Measurements from ENCODE around the gene TTLL11.

TTLL11 gene

DNA sequence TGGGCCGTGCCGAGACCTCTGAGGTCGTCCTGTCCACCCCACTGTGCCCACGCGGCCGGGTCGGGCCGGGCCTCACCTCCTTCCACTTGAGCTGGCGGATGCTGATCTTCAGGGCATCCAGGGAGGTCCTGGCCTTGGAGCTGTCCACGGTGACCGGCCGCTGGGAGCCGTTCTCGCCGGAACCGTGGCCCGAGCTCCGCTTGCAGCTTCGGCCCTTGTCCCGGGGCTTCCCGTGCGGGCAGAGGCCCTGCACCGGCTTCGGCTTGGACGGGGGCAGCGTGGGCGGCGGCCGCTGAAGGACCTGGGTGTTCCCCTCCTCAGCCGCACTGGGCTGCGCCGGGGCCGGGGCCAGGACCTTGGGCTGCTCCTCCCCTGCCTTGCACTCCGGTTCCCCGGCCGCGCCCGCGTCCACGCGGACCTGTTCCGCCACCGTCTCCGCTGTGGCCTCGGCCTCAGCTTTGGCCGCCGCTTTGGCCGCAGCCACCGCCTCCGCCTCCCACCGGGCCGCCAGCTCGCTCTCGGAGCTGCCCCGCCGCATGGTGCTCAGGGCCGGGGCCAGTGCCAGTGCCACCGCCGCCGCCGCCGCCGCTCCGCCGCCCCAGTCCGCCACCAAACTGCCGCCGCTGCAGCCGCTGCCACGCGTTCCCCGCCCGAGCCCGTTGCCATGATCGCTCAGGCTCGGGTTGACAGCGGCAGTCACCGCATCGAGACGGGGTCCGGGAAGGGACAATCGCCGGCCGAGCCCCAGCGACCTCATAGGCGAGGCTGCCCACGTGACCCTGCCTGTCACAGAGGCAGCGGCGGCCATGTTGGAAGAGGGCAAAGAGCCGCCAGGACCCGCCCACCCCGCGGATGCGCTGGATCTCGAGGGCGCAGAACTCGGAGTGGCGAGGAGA is at the start of gene TTLL11:
TSS of gene TTLL11 (minus strand) at position 698 of the 896 bp plus-strand sequence. CDS start at position 538, 160 bp downstream.
- ATAC-seq, result peak; percentile 93
- no peak for TF ChIP-seq ZC3H10 (CRISPR knock-in tag; IDR thresholded peaks at IDR 0.05)
- TF ChIP-seq BACH2 (CRISPR knock-in tag; IDR thresholded peaks at IDR 0.05; ENCODE audit: borderline replicate concordance), result no peak
- TF ChIP-seq, protein P1, sequence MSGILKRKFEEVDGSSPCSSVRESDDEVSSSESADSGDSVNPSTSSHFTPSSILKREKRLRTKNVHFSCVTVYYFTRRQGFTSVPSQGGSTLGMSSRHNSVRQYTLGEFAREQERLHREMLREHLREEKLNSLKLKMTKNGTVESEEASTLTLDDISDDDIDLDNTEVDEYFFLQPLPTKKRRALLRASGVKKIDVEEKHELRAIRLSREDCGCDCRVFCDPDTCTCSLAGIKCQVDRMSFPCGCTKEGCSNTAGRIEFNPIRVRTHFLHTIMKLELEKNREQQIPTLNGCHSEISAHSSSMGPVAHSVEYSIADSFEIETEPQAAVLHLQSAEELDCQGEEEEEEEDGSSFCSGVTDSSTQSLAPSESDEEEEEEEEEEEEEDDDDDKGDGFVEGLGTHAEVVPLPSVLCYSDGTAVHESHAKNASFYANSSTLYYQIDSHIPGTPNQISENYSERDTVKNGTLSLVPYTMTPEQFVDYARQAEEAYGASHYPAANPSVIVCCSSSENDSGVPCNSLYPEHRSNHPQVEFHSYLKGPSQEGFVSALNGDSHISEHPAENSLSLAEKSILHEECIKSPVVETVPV (CRISPR knock-in tag; IDR thresholded peaks at IDR 0.05), result no peak
- no peak for TF ChIP-seq ZFP3 (CRISPR knock-in tag; IDR thresholded peaks at IDR 0.05)
- no peak for TF ChIP-seq CSDC2 (CRISPR knock-in tag; IDR thresholded peaks at IDR 0.05)
- no peak for TF ChIP-seq TCF4 (CRISPR knock-in tag; IDR thresholded peaks at IDR 0.05; ENCODE audit: borderline replicate concordance)
- TF ChIP-seq ZFP30 (CRISPR knock-in tag; IDR thresholded peaks at IDR 0.05), result no peak
- TF ChIP-seq PATZ1 (CRISPR knock-in tag; IDR thresholded peaks at IDR 0.05; ENCODE audit: borderline replicate concordance), result no peak
- no peak for TF ChIP-seq RARB (CRISPR knock-in tag; IDR thresholded peaks at IDR 0.05)
- TF ChIP-seq ISL1 (CRISPR knock-in tag; IDR thresholded peaks at IDR 0.05), result no peak

DNA sequence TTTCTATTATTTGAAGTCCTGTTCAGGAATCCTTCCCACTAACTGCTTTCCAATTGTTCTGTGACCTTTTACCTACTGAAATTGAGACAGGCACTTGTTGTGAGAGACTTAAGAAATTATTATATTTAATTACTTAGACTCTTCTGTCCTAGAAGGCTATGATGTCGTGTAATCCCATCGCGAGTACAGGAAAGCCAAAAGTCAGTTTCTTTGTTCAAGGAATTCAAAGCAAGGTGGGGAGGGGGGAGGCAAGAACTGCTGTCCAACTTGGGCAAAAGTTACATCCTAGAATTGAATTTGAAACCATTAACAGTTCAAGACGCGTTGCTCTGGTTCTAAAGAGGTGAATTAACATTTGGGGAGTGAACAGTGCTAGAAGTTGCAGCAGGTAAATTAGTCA is 48.6 kb upstream of the TTLL11 start:
- no peak for ATAC-seq
- TF ChIP-seq ZNF8 (CRISPR knock-in tag; IDR thresholded peaks at IDR 0.05), result no peak
- no peak for TF ChIP-seq POU6F1 (CRISPR knock-in tag; IDR thresholded peaks at IDR 0.05; ENCODE audit: borderline replicate concordance, low read depth)
- TF ChIP-seq TOX (CRISPR knock-in tag; IDR thresholded peaks at IDR 0.05; ENCODE audit: borderline replicate concordance), result no peak
- TF ChIP-seq ZFP30 (CRISPR knock-in tag; IDR thresholded peaks at IDR 0.05), result no peak
- no peak for TF ChIP-seq ARNTL (CRISPR knock-in tag; IDR thresholded peaks at IDR 0.05; ENCODE audit: borderline replicate concordance, low read depth)
- no peak for TF ChIP-seq SNAI2 (CRISPR knock-in tag; IDR thresholded peaks at IDR 0.05)
- TF ChIP-seq, protein P2, sequence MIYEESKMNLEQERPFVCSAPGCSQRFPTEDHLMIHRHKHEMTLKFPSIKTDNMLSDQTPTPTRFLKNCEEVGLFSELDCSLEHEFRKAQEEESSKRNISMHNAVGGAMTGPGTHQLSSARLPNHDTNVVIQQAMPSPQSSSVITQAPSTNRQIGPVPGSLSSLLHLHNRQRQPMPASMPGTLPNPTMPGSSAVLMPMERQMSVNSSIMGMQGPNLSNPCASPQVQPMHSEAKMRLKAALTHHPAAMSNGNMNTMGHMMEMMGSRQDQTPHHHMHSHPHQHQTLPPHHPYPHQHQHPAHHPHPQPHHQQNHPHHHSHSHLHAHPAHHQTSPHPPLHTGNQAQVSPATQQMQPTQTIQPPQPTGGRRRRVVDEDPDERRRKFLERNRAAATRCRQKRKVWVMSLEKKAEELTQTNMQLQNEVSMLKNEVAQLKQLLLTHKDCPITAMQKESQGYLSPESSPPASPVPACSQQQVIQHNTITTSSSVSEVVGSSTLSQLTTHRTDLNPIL (CRISPR knock-in tag; IDR thresholded peaks at IDR 0.05; ENCODE audit: low read depth), result no peak
- no peak for TF ChIP-seq PPARA (CRISPR knock-in tag; IDR thresholded peaks at IDR 0.05; ENCODE audit: borderline replicate concordance)

DNA sequence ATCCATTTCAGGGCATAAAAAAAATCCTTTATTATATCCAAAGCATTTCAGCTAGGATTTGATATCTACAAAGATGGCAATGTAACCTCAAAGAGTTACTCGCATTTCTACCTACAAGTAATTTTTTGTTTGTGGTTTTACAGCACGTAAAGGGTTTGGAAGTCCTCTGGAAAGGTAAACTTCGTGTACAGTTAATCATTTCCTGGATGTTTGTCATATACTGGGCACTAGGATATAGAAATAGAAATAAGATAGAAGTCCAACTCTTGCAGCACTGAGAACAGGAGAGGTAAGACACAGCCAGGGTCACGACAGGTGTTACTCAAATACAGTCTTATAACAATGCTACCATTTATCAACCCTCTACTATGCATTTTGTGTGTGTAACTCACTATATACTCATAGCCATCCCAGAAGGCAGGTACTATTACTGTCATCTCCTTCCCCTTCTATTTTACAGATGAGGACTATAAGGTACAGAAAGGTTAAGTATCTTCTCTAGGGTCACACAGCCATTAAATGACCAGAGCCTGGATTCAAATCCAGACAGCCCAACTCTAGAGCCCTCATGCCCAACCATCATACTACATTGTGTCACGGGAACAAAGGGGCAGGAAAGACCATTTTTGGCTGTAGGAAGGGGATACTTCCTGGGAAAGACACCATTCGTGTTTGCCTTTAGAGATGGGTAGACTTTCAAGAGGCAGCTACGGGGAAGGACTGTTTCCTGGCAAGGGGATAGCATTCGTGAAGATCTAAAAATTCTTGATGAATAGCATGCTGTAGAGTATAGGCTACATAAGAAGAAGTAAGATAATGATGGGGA is 47.5 kb upstream of the TTLL11 start:
- ATAC-seq, result no peak
- TF ChIP-seq PPARA (CRISPR knock-in tag; IDR thresholded peaks at IDR 0.05; ENCODE audit: borderline replicate concordance) (no peak), ZC3H10 (CRISPR knock-in tag; IDR thresholded peaks at IDR 0.05) (no peak), ISL1 (CRISPR knock-in tag; IDR thresholded peaks at IDR 0.05) (no peak), ZNF8 (CRISPR knock-in tag; IDR thresholded peaks at IDR 0.05) (no peak), ZFP3 (CRISPR knock-in tag; IDR thresholded peaks at IDR 0.05) (no peak), ZNF565 (CRISPR knock-in tag; conservative IDR thresholded peaks at IDR 0.05; ENCODE audit: low read depth) (no peak), ZFP30 (CRISPR knock-in tag; IDR thresholded peaks at IDR 0.05) (no peak), PATZ1 (CRISPR knock-in tag; IDR thresholded peaks at IDR 0.05; ENCODE audit: borderline replicate concordance) (no peak), OSR1 (CRISPR knock-in tag; IDR thresholded peaks at IDR 0.05) (no peak), SNAI2 (CRISPR knock-in tag; IDR thresholded peaks at IDR 0.05) (no peak), ARNTL (CRISPR knock-in tag; IDR thresholded peaks at IDR 0.05; ENCODE audit: borderline replicate concordance, low read depth) (no peak), TOX (CRISPR knock-in tag; IDR thresholded peaks at IDR 0.05; ENCODE audit: borderline replicate concordance) (no peak), BACH2 (CRISPR knock-in tag; IDR thresholded peaks at IDR 0.05; ENCODE audit: borderline replicate concordance) (no peak), POU6F1 (CRISPR knock-in tag; IDR thresholded peaks at IDR 0.05; ENCODE audit: borderline replicate concordance, low read depth) (no peak), ZNF70 (CRISPR knock-in tag; IDR thresholded peaks at IDR 0.05) (no peak)
- TF ChIP-seq, protein P3, sequence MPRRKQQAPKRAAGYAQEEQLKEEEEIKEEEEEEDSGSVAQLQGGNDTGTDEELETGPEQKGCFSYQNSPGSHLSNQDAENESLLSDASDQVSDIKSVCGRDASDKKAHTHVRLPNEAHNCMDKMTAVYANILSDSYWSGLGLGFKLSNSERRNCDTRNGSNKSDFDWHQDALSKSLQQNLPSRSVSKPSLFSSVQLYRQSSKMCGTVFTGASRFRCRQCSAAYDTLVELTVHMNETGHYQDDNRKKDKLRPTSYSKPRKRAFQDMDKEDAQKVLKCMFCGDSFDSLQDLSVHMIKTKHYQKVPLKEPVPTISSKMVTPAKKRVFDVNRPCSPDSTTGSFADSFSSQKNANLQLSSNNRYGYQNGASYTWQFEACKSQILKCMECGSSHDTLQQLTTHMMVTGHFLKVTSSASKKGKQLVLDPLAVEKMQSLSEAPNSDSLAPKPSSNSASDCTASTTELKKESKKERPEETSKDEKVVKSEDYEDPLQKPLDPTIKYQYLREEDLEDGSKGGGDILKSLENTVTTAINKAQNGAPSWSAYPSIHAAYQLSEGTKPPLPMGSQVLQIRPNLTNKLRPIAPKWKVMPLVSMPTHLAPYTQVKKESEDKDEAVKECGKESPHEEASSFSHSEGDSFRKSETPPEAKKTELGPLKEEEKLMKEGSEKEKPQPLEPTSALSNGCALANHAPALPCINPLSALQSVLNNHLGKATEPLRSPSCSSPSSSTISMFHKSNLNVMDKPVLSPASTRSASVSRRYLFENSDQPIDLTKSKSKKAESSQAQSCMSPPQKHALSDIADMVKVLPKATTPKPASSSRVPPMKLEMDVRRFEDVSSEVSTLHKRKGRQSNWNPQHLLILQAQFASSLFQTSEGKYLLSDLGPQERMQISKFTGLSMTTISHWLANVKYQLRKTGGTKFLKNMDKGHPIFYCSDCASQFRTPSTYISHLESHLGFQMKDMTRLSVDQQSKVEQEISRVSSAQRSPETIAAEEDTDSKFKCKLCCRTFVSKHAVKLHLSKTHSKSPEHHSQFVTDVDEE (CRISPR knock-in tag; IDR thresholded peaks at IDR 0.05), result no peak

Data from SK-N-SH treated with all-trans-retinoic acid at 6 μM for 48 hours (cell line).